ENCODE data around the gene SLC25A13.
"Not testable (repeated sequence)": the region's sequence is repeated elsewhere in the genome, so short reads cannot be mapped to it uniquely, and the experiment has no call there.

The SLC25A13 gene

DNA sequence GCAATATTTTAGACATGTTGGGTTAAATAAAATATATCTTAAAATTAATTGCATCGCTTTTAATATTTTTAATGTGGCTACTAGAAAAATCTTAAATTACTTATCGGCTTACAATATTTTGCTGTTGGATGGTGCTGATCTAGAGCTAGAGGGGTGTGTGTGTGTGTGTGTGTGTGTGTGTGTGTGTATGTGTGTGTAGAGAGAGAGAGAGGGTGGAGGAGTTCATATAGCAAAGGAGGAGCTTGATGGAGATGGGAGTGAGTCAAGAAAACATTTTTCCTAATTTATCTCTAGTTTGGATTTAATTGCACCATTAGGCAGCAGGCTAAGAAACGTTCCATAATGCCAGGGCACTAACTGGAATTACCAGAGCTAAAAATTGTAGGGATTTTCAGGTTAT lies 10.4 kb upstream of the SLC25A13 start:
- Mint-ChIP-seq H3K9me3 (no peaks in the 10 kb centered on the region), H3K27ac (no peak overlapping the region), H3K4me1 (ENCODE audit: low read depth) (no peaks in the 10 kb centered on the region), H3K4me3 (no peak overlapping the region), H3K36me3 (ENCODE audit: low read depth) (no peaks in the 10 kb centered on the region), H3K27me3 (ENCODE audit: low read depth) (peaks cover 14% of the 10 kb centered on the region)
- no peak for DNase-seq (ENCODE audit: low spot score)

GRCh38 chr7:96331775-96332174 lies 9.9 kb upstream of the SLC25A13 start:
- Mint-ChIP-seq H3K36me3 (ENCODE audit: low read depth) (no peaks in the 10 kb centered on the region), H3K4me1 (ENCODE audit: low read depth) (no peaks in the 10 kb centered on the region), H3K4me3 (no peak overlapping the region), H3K9me3 (no peaks in the 10 kb centered on the region), H3K27ac (no peak overlapping the region), H3K27me3 (ENCODE audit: low read depth) (peaks cover 14% of the 10 kb centered on the region)
- DNase-seq (ENCODE audit: low spot score) = no peak

GRCh38 chr7:96331233-96331632 lies 9.3 kb upstream of the SLC25A13 start:
- Mint-ChIP-seq H3K27me3 (ENCODE audit: low read depth) (peaks cover 14% of the 10 kb centered on the region), H3K27ac (no peak overlapping the region), H3K4me1 (ENCODE audit: low read depth) (no peaks in the 10 kb centered on the region), H3K4me3 (no peak overlapping the region), H3K36me3 (ENCODE audit: low read depth) (no peaks in the 10 kb centered on the region), H3K9me3 (no peaks in the 10 kb centered on the region)
- DNase-seq (ENCODE audit: low spot score) = no peak

DNA sequence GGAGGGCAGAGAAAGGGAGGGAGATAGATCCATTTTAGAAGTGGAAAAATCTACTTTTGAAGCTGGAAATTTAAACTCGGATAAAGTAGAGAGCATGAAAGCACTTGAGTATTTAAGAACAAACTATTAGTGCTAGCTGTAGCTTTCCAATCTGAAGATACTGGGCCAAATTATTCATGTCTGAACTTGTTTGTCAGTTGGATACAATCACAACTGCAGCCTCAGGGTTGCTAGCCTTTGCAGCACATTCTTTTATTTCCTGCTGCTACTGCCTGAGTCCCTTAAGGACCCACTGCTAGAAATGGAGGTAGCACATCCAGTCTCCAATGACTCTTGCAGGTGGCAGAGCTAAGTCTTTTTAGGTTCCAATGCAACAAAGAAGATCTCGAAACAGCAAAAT lies 8.3 kb upstream of the SLC25A13 start:
- Mint-ChIP-seq H3K4me3 (no peak overlapping the region), H3K27ac (no peak overlapping the region), H3K36me3 (ENCODE audit: low read depth) (no peaks in the 10 kb centered on the region), H3K4me1 (ENCODE audit: low read depth) (no peaks in the 10 kb centered on the region), H3K27me3 (ENCODE audit: low read depth) (peaks cover 14% of the 10 kb centered on the region), H3K9me3 (no peaks in the 10 kb centered on the region)
- DNase-seq (ENCODE audit: low spot score) = no peak

DNA sequence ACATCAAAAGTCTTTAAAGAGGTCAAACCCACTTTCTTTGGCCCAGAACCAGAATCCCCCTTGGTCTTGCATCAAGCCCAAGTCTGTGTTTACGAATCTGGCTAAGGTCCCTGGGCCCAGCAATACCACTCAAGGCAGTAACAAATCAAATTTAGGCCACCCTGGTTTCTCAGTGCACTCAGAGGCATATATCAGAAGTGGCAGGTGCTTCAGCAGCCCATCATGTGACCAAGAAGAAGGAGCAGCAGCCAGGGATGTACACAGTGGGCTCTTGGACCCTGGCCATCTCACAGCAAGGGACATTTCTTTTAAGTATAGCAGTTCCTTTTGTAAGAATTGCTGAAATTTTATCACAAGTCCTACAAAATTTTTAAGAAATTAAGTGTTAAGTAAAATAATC lies 7.3 kb upstream of the SLC25A13 start:
- no peak for DNase-seq (ENCODE audit: low spot score)
- no peaks in the 10 kb centered on the region for H3K4me1 Mint-ChIP-seq (ENCODE audit: low read depth)
- H3K27me3 Mint-ChIP-seq (ENCODE audit: low read depth) = peaks cover 12% of the 10 kb centered on the region
- H3K27ac Mint-ChIP-seq = no peak overlapping the region
- peaks cover 1% of the 10 kb centered on the region for H3K36me3 Mint-ChIP-seq (ENCODE audit: low read depth)
- no peak overlapping the region for H3K4me3 Mint-ChIP-seq
- no peaks in the 10 kb centered on the region for H3K9me3 Mint-ChIP-seq

DNA sequence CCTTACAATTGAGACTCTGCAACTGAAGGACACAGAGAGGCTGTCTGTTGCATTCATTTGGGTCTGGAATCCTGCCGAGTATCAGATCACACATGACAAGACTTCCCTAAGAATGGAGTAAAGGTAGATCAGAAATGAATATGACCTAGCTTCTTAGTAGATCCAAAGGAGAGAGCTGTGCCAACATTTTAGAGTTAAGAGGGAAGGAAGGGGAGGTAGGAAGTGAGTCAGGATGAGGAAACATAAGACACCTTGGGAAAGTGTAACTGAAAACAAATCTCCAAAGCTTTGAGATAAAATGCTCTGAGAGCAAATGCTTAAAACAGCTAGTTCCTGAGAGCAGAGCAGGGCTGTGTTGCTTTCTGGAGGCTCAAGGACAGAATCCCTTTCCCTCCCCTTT lies 6.1 kb upstream of the SLC25A13 start:
- Mint-ChIP-seq H3K9me3 (no peaks in the 10 kb centered on the region), H3K4me3 (no peak overlapping the region), H3K27ac (no peak overlapping the region), H3K27me3 (ENCODE audit: low read depth) (peaks cover 5% of the 10 kb centered on the region), H3K4me1 (ENCODE audit: low read depth) (no peaks in the 10 kb centered on the region), H3K36me3 (ENCODE audit: low read depth) (peaks cover 1% of the 10 kb centered on the region)
- no peak for DNase-seq (ENCODE audit: low spot score)

DNA sequence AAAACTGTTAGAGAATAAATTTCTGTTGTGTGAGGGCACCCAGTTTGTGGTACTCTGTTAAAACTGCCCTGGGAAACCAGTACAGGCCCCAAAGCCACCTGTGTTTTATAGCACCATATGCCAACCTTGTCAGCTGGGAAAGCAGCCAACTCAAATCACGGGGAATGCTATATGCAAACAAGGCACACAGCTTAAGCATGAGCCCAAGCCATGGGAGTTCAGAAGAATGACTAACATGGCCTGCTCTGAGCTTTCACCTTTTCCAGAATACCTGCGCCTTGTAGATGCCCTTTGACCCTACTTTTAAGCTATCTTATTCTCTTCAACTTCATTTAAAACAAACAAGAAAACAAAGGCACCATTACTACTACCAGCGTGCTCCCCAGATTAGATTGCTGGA lies 5.5 kb upstream of the SLC25A13 start:
- Mint-ChIP-seq H3K27ac (no peak overlapping the region), H3K4me3 (no peak overlapping the region), H3K36me3 (ENCODE audit: low read depth) (peaks cover 1% of the 10 kb centered on the region), H3K9me3 (no peaks in the 10 kb centered on the region), H3K27me3 (ENCODE audit: low read depth) (peaks cover 2% of the 10 kb centered on the region), H3K4me1 (ENCODE audit: low read depth) (peaks cover 2% of the 10 kb centered on the region)
- DNase-seq (ENCODE audit: low spot score) = no peak

DNA sequence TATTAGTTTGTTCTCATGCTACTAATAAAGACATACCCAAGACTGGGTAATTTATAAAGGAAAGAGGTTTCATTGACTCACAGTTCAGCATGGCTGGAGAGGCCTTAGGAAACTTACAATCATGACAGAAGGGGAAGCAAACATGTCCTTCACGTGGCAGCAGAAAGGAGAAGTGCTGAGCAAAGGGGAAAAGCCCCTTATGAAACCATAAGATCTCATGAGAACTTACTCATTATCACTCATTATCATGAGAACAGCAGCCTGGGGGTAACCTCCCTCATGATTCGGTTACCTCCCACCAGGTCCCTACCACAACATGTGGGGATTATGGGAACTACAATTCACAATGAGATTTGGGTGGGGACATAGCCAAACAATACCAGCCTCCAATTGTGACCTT lies 4.9 kb upstream of the SLC25A13 start:
- not testable (repeated sequence) for H3K27ac Mint-ChIP-seq; DNase-seq (ENCODE audit: low spot score); H3K9me3 Mint-ChIP-seq; H3K36me3 Mint-ChIP-seq (ENCODE audit: low read depth); H3K27me3 Mint-ChIP-seq (ENCODE audit: low read depth); H3K4me1 Mint-ChIP-seq (ENCODE audit: low read depth); H3K4me3 Mint-ChIP-seq

GRCh38 chr7:96322847-96323461 lies 1.1 kb upstream of the SLC25A13 start:
- H3K4me1 Mint-ChIP-seq (ENCODE audit: low read depth) = peaks cover 24% of the 10 kb centered on the region
- H3K27me3 Mint-ChIP-seq (ENCODE audit: low read depth) = no peaks in the 10 kb centered on the region
- DNase-seq (ENCODE audit: low spot score) = no peak
- H3K36me3 Mint-ChIP-seq (ENCODE audit: low read depth) = peaks cover 1% of the 10 kb centered on the region
- no peaks in the 10 kb centered on the region for H3K9me3 Mint-ChIP-seq
- H3K27ac Mint-ChIP-seq = no peak overlapping the region
- H3K4me3 Mint-ChIP-seq = peak overlapping the region; percentile 96

DNA sequence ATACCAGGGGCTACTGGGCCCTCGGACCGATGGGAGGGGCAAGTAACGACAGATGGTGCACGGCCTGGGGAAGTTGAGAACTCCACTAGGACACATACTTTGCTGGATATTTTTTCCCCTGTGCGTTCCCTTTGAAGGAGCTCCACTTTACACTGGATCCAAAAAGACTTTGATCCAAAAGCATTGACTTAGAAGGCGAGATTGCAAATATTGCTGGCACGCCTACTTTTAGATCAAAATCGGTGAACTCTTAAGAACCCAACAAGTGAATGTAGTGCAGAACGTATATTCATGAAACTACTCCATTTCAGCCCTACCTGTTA lies 436 bp upstream of the SLC25A13 start:
- DNase-seq (ENCODE audit: low spot score) = no peak
- H3K9me3 Mint-ChIP-seq = no peaks in the 10 kb centered on the region
- no peaks in the 10 kb centered on the region for H3K27me3 Mint-ChIP-seq (ENCODE audit: low read depth)
- H3K4me3 Mint-ChIP-seq = peak overlapping the region; percentile 96
- peaks cover 26% of the 10 kb centered on the region for H3K4me1 Mint-ChIP-seq (ENCODE audit: low read depth)
- peak overlapping the region; percentile 70 for H3K27ac Mint-ChIP-seq
- peaks cover 1% of the 10 kb centered on the region for H3K36me3 Mint-ChIP-seq (ENCODE audit: low read depth)

GRCh38 chr7:96321031-96321657 lies 754 bp downstream of the SLC25A13 start:
- Mint-ChIP-seq H3K4me3 (peak overlapping the region; percentile 96), H3K4me1 (ENCODE audit: low read depth) (peaks cover 26% of the 10 kb centered on the region), H3K27me3 (ENCODE audit: low read depth) (no peaks in the 10 kb centered on the region), H3K9me3 (no peaks in the 10 kb centered on the region), H3K27ac (peak overlapping the region; percentile 93), H3K36me3 (ENCODE audit: low read depth) (peaks cover 1% of the 10 kb centered on the region)
- DNase-seq (ENCODE audit: low spot score) = peak; percentile 68

- H3K27me3 Mint-ChIP-seq (ENCODE audit: low read depth) = no peaks in the 10 kb centered on the region
- H3K4me1 Mint-ChIP-seq (ENCODE audit: low read depth) = peaks cover 26% of the 10 kb centered on the region
- peak; percentile 38 for DNase-seq (ENCODE audit: low spot score)
- H3K36me3 Mint-ChIP-seq (ENCODE audit: low read depth) = peaks cover 1% of the 10 kb centered on the region
- peak overlapping the region; percentile 93 for H3K27ac Mint-ChIP-seq
- no peaks in the 10 kb centered on the region for H3K9me3 Mint-ChIP-seq
- peak overlapping the region; percentile 96 for H3K4me3 Mint-ChIP-seq
These were observed 1.5 kb downstream of the SLC25A13 start for GRCh38 chr7:96320442-96320841.

GRCh38 chr7:96319439-96319838 lies 2.5 kb downstream of the SLC25A13 start:
- peaks cover 29% of the 10 kb centered on the region for H3K4me1 Mint-ChIP-seq (ENCODE audit: low read depth)

DNA sequence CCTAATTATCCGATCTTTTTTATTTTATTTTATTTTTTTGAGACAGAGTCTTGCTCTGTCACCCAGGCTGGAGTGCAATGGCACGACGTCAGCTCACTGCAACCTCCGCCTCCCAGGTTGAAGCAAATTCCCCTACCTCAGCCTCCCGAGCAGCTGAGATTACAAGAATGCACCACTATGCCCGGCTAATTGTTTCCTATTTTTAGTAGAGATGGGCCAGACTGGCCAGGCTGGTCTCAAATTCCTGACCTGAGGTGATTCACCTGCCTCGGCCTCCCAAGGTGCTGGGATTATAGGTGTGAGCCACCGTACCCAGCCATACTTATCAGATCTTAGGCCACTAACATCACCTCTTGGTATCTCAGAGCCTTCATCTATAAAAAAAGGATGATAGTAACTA lies 4.9 kb downstream of the SLC25A13 start:
- Mint-ChIP-seq H3K9me3 (no peaks in the 10 kb centered on the region), H3K27ac (no peak overlapping the region), H3K4me1 (ENCODE audit: low read depth) (peaks cover 25% of the 10 kb centered on the region)

More at GRCh38 chr7:96319439-96319838, 2.5 kb downstream of the SLC25A13 start:
- Mint-ChIP-seq H3K36me3 (ENCODE audit: low read depth) (no peaks in the 10 kb centered on the region), H3K4me3 (no peak overlapping the region), H3K9me3 (no peaks in the 10 kb centered on the region), H3K27me3 (ENCODE audit: low read depth) (no peaks in the 10 kb centered on the region), H3K27ac (no peak overlapping the region)
- DNase-seq (ENCODE audit: low spot score) = no peak

DNA sequence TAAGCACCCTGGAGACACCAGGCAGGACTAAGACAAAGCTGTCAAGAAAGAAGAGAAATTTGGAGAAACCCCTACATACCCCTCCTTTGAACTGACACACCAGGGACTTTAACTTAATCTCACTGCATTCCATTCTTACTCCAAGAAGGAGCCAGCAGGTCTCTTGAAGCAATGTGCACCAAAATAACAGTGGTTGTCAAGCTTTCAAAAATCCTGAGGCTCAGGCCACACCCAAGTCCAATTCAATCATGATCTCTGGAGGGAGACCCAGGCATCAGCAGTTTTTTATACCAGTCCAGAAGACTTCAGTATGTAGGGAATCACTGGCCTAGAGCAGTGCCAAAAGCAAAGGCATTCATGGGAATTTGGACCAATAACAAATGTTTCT lies 6.8 kb downstream of the SLC25A13 start:
- DNase-seq (ENCODE audit: low spot score) = no peak
- Mint-ChIP-seq H3K27me3 (ENCODE audit: low read depth) (no peaks in the 10 kb centered on the region), H3K4me3 (no peak overlapping the region), H3K27ac (no peak overlapping the region), H3K4me1 (ENCODE audit: low read depth) (peaks cover 20% of the 10 kb centered on the region), H3K9me3 (no peaks in the 10 kb centered on the region), H3K36me3 (ENCODE audit: low read depth) (no peaks in the 10 kb centered on the region)

More for the DNA sequence above, 4.9 kb downstream of the SLC25A13 start:
- no peaks in the 10 kb centered on the region for H3K27me3 Mint-ChIP-seq (ENCODE audit: low read depth)
- no peaks in the 10 kb centered on the region for H3K36me3 Mint-ChIP-seq (ENCODE audit: low read depth)
- no peak overlapping the region for H3K4me3 Mint-ChIP-seq
- DNase-seq (ENCODE audit: low spot score) = no peak
